Lung (tissue), 12 donors: Measurements from ENCODE around the gene ACTA2. TPM values are rescaled to one million over a fixed set of nuclear protein-coding genes. Genes with fewer than 3 reads are reported as not detected.
A peak's percentile ranks its signal among the peaks of the same experiment; 100 is the strongest.

Experiments
- ATAC-seq: fragments of 200-7000 bp; cut with Tn5 transposase; one replicate; pipeline ENCODE4 v1.9.1; 2020; ENCODE audit warnings: moderate number of reproducible peaks; ENCODE audit not compliant: insufficient read depth, low FRiP score
- DNase-seq, 3 donors: peaks; one replicate each; pipeline ENCODE4 v3.0.0-alpha.2; 2013 to 2017
- H3K27ac ChIP-seq, 2 donors: one replicate each; pipeline ENCODE4 v1.5.1; 2013; ENCODE audit warnings: mild to moderate bottlenecking in 2 of 2, moderate library complexity in 2 of 2, control low read depth in 1 of 2, inconsistent platforms in 1 of 2, low read depth in 1 of 2, low read length in 1 of 2
- H3K27me3 ChIP-seq, 3 donors: one replicate each; pipeline ENCODE4 v1.5.1; 2013; ENCODE audit warnings: low read length in 2 of 3; ENCODE audit not compliant: control insufficient read depth in 3 of 3, insufficient read depth in 3 of 3
- H3K36me3 ChIP-seq, 4 donors: one replicate each; pipeline ENCODE4 v1.5.1; 2013; ENCODE audit warnings: low read length in 4 of 4, mild to moderate bottlenecking in 1 of 4, moderate library complexity in 1 of 4; ENCODE audit not compliant: control insufficient read depth in 4 of 4, insufficient read depth in 4 of 4
- H3K4me1 ChIP-seq, 5 donors: one replicate each; pipeline ENCODE4 v1.5.1; 2013; ENCODE audit warnings: low read length in 5 of 5, mild to moderate bottlenecking in 2 of 5, moderate library complexity in 1 of 5; ENCODE audit not compliant: control insufficient read depth in 5 of 5, insufficient read depth in 5 of 5
- H3K4me3 ChIP-seq: one replicate; pipeline ENCODE4 v1.5.1; 2013; ENCODE audit warnings: mild to moderate bottlenecking, control low read depth, moderate library complexity
- H3K9ac ChIP-seq, 2 donors: one replicate each; pipeline ENCODE4 v1.5.1; 2013; ENCODE audit warnings: low read length in 2 of 2, control low read depth in 1 of 2; ENCODE audit not compliant: insufficient read depth in 1 of 2
- H3K9me3 ChIP-seq, 4 donors: one replicate each; pipeline ENCODE4 v1.5.1; 2013; ENCODE audit warnings: low read length in 3 of 4, mild to moderate bottlenecking in 1 of 4, moderate library complexity in 1 of 4; ENCODE audit not compliant: control insufficient read depth in 4 of 4, insufficient read depth in 3 of 4
- CTCF ChIP-seq: IDR thresholded peaks from 2 replicates; pipeline ENCODE4 v1.5.1; 2012; ENCODE audit warnings: mild to moderate bottlenecking; ENCODE audit errors: control extremely low read depth, extremely low read depth
- WGBS, 2 donors: extraction: QIAGEN DNeasy Blood & Tissue Kit; methylation state at CpG; one replicate each; pipeline ENCODE4 v1.1.7; 2013; 5-methylcytosine and 5-hydroxymethylcytosine counted together
- polyA plus RNA-seq, 2 donors: library from polyadenylated mRNA; stranded (reverse); fragments of 200-250 nt; gene quantifications; one replicate each; pipeline ENCODE4 v1.2.1, GENCODE V29; 2013
- total RNA-seq, 2 donors: library from RNA; depleted of rRNA in 1 of 2; stranded (reverse); fragments of >200 nt in 1 of 2; gene quantifications; one replicate each; pipeline ENCODE4 v1.2.1, GENCODE V29; 2014 to 2021
- donor health status: control.
- donor health status: control.
- donor health status: Bipolar disorder and iron deficiency.
- donor health status: healthy.
- donor health status: DM: yes; HTN: yes; CAD: no.

Gene ACTA2
- total and polyA plus RNA-seq, 4 donors: 186 to 485 (median 249) TPM

- no peak for TF ChIP-seq CTCF
- no peaks in the 10 kb centered on the region for H3K27me3 ChIP-seq
- H3K27ac ChIP-seq: no peak overlapping the region
- no peak overlapping the region for H3K4me3 ChIP-seq
- DNase-seq (no peak), ATAC-seq (no peak)
- H3K4me1 ChIP-seq: peaks cover 0 to 23% (median 12%) of the 10 kb centered on the region in 5 donors
- 86 to 91% methylated on average over 1 of the region's 1 CpG for WGBS, 2 donors
- no peaks in the 10 kb centered on the region for H3K36me3 ChIP-seq
- no peak overlapping the region for H3K9ac ChIP-seq
- no peaks in the 10 kb centered on the region for H3K9me3 ChIP-seq
Measured at GRCh38 chr10:88895250-88895649, 57.3 kb downstream of the ACTA2 start.

GRCh38 chr10:88893611-88894010 is 59.0 kb downstream of the ACTA2 start:
- no peaks in the 10 kb centered on the region for H3K27me3 ChIP-seq
- peak overlapping the region in 1 of 2 donors; percentile 7 for H3K27ac ChIP-seq
- TF ChIP-seq CTCF: no peak
- DNase-seq (no peak), ATAC-seq (no peak)
- WGBS, 2 donors: 52 to 81% methylated on average over 3 of the region's 3 CpGs
- no peak overlapping the region for H3K9ac ChIP-seq
- no peak overlapping the region for H3K4me3 ChIP-seq
- no peaks in the 10 kb centered on the region for H3K36me3 ChIP-seq
- H3K4me1 ChIP-seq: peaks cover 0 to 38% (median 12%) of the 10 kb centered on the region in 5 donors
- no peaks in the 10 kb centered on the region for H3K9me3 ChIP-seq

DNA sequence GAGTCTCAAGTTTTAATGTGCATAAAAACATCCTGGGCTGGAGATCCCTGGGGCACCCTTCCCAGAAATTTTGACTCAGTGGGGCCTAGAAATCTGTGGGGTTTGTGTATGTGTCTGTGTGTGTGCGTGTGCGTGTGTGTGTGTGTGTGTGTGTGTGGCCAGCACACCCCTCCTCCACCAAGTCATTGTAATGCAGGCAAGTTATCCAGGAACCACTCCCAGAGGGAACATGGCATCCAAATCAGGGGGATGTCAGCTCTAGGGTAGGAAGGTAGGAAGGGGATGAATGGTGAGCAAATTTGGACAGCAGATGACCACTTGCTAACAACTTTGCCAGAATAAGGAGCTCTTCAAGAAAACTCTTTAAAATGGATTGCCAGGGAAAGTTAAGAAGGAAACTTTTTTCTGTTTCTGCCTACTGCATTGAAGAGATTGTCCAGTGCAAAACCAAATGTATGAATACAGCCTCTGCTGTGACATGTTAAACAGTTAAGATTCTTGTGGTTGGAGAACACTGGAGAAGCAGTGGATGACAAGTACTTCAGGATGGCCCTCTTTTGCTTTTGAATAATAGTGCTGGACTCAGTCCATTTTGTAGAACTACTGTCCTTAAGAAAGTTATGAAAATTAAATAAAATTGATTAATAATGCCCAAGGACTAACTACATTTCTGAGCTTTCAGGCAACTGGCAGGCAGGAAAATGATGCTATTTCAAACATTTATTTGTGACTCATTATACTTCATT is 60.2 kb downstream of the ACTA2 start:
- Histone ChIP-seq H3K36me3 (no peaks in the 10 kb centered on the region), H3K4me3 (no peak overlapping the region), H3K4me1 (peaks cover 0 to 40% (median 8%) of the 10 kb centered on the region in 5 donors), H3K9me3 (no peaks in the 10 kb centered on the region), H3K27me3 (no peaks in the 10 kb centered on the region), H3K27ac (no peak overlapping the region), H3K9ac (no peak overlapping the region)
- WGBS, 2 donors: 69 to 90% methylated on average over 2 of the region's 2 CpGs
- TF ChIP-seq CTCF: no peak
- no peak for ATAC-seq
- DNase-seq: no peak
